ENCODE results near the gene SEMA3D.

GRCh38 chr7:85019778-85020177, 167.1 kb downstream of the SEMA3D start:
- TF ChIP-seq CTCF (IDR thresholded peaks at IDR 0.05) = no peak
- TF ChIP-seq POLR2A (IDR thresholded peaks at IDR 0.05) = no peak
